GM13977 (cell line): ENCODE data around the gene SFTA2.
"Not testable (repeated sequence)": the region's sequence is repeated elsewhere in the genome, so short reads cannot be mapped to it uniquely, and the experiment has no call there.

Experiments used
- DNase-seq: peaks from one replicate; pipeline ENCODE4 v3.0.0; 2012; ENCODE audit warnings: low spot score
- CTCF ChIP-seq: IDR thresholded peaks from 2 replicates; pipeline ENCODE4 v1.5.1; 2012; ENCODE audit warnings: mild to moderate bottlenecking, control low read depth; ENCODE audit not compliant: insufficient read depth; ENCODE audit errors: extremely low read depth, missing control alignments
- in situ Hi-C: fragments of 300-500 bp; cut with MboI; formaldehyde crosslinking; loops from one replicate; pipeline ENCODE4 v1.12.0; 2022; ENCODE audit warnings: low sequenced_read_pairs, low pct_unique_long_range_greater_than_20kb, mixed read lengths, inconsistent platforms; ENCODE audit not compliant: unreplicated experiment

The SFTA2 gene

GRCh38 chr6:30907758-30908591 lies 24.0 kb downstream of the SFTA2 start, which contains the start of gene GTF2H4:
GTF2H4 (plus strand) TSS chr6:30908207.
- TF ChIP-seq CTCF, result no peak
- peak; percentile 94 for DNase-seq
- in situ Hi-C loops, result no loop called here

GRCh38 chr6:30907290-30907757 lies 24.6 kb downstream of the SFTA2 start:
- in situ Hi-C loops, DNase-seq: not testable (repeated sequence)

- no peak for TF ChIP-seq CTCF
- in situ Hi-C loops, result no loop called here
- no peak for DNase-seq
These were observed 28.7 kb downstream of the SFTA2 start for GRCh38 chr6:30903236-30903635.

- no peak for DNase-seq
- in situ Hi-C loops, result no loop called here
- TF ChIP-seq CTCF, result no peak
These were observed 29.3 kb downstream of the SFTA2 start for GRCh38 chr6:30902709-30903108.

GRCh38 chr6:30902196-30902595 lies 29.8 kb downstream of the SFTA2 start:
- in situ Hi-C loops, DNase-seq: not testable (repeated sequence)

- no peak for TF ChIP-seq CTCF
- DNase-seq, result no peak
- in situ Hi-C loops, result no loop called here
These were observed 30.5 kb downstream of the SFTA2 start for GRCh38 chr6:30901436-30901835.

GRCh38 chr6:30900863-30901417 lies 31.0 kb downstream of the SFTA2 start:
- peak; percentile 62 for DNase-seq
- no peak for TF ChIP-seq CTCF
- in situ Hi-C loops, result no loop called here
